Smooth muscle cell (in vitro differentiated cells): ENCODE measurements around the gene BAIAP2L1. TPM values are rescaled to one million over a fixed set of nuclear protein-coding genes. Genes with fewer than 3 reads are reported as not detected.
A peak's percentile ranks its signal among the peaks of the same experiment; 100 is the strongest.
"Not testable (repeated sequence)": the region's sequence is repeated elsewhere in the genome, so short reads cannot be mapped to it uniquely, and the experiment has no call there.

Experiments used
- DNase-seq: peaks from one replicate; lab custom pipeline; 2025; ENCODE audit not compliant: unreplicated experiment; lab: John Stamatoyannopoulos, UW
- H2AFZ ChIP-seq: fragments of 200-600 bp; sonication (generic); 2 replicates; pipeline ENCODE4 v1.6.0; 2016; ENCODE audit warnings: antibody characterized with exemption, low read depth, mild to moderate bottlenecking
- H3F3A ChIP-seq: fragments of 200-600 bp; sonication (generic); 2 replicates; pipeline ENCODE4 v1.6.0; 2017; ENCODE audit warnings: antibody characterized with exemption, low read depth
- H3K27ac ChIP-seq: fragments of 200-600 bp; sonication (generic); 2 replicates; pipeline ENCODE4 v1.5.1; 2016; ENCODE audit warnings: low read depth, mild to moderate bottlenecking
- H3K27me3 ChIP-seq: fragments of 200-600 bp; sonication (generic); 2 replicates; pipeline ENCODE4 v1.6.1; 2016; ENCODE audit warnings: low read depth, mild to moderate bottlenecking
- H3K36me3 ChIP-seq: fragments of 200-600 bp; sonication (generic); 2 replicates; pipeline ENCODE4 v1.5.1; 2016; ENCODE audit warnings: low read depth
- H3K4me1 ChIP-seq: fragments of 200-600 bp; sonication (generic); 2 replicates; pipeline ENCODE4 v1.5.1; 2016; ENCODE audit warnings: low read depth
- H3K4me2 ChIP-seq: fragments of 200-600 bp; sonication (generic); 2 replicates; pipeline ENCODE4 v1.6.0; 2016; ENCODE audit warnings: mild to moderate bottlenecking
- H3K4me3 ChIP-seq: fragments of 200-600 bp; sonication (generic); 2 replicates; pipeline ENCODE4 v1.5.1; 2016; ENCODE audit warnings: mild to moderate bottlenecking
- H3K79me2 ChIP-seq: fragments of 200-600 bp; sonication (generic); 2 replicates; pipeline ENCODE4 v1.6.0; 2016; ENCODE audit warnings: low read depth, mild to moderate bottlenecking
- H3K9ac ChIP-seq: fragments of 200-600 bp; sonication (generic); 2 replicates; pipeline ENCODE4 v1.6.0; 2016; ENCODE audit warnings: low read depth
- H3K9me3 ChIP-seq: fragments of 200-600 bp; sonication (generic); replicated peaks from 2 replicates; pipeline ENCODE4 v1.5.1; 2016; ENCODE audit warnings: low read depth
- H4K20me1 ChIP-seq: fragments of 200-600 bp; sonication (generic); 2 replicates; pipeline ENCODE4 v1.6.0; 2016; ENCODE audit warnings: low read depth
- WGBS: methylation state at CpG from one replicate; pipeline ENCODE4 v1.1.7; 2016; ENCODE audit warnings: low lambda C conversion rate; 5-methylcytosine and 5-hydroxymethylcytosine counted together
- polyA plus RNA-seq: library from polyadenylated mRNA; unstranded; fragments of >200 nt; fragmentation: Nextera tagmentation; extraction: Ambion mirVana; gene quantifications from 2 replicates; pipeline ENCODE4 v1.2.1, GENCODE V29; 2016
- total RNA-seq: library from RNA; depleted of rRNA; stranded (reverse); fragments of >200 nt; gene quantifications from 2 replicates; pipeline ENCODE4 v1.2.3, GENCODE V29; 2014
- TF ChIP-seq, protein P1 (sequence below): fragments of 200-600 bp; sonication (generic); IDR thresholded peaks from 2 replicates; pipeline ENCODE4 v1.5.1; 2017; ENCODE audit warnings: borderline replicate concordance, mild to moderate bottlenecking, antibody characterized with exemption; ENCODE audit not compliant: insufficient read depth, poor library complexity, severe bottlenecking

The BAIAP2L1 gene
- total and polyA plus RNA-seq, 2 experiments from 2014 or later = 45.0 to 55.1 TPM

DNA sequence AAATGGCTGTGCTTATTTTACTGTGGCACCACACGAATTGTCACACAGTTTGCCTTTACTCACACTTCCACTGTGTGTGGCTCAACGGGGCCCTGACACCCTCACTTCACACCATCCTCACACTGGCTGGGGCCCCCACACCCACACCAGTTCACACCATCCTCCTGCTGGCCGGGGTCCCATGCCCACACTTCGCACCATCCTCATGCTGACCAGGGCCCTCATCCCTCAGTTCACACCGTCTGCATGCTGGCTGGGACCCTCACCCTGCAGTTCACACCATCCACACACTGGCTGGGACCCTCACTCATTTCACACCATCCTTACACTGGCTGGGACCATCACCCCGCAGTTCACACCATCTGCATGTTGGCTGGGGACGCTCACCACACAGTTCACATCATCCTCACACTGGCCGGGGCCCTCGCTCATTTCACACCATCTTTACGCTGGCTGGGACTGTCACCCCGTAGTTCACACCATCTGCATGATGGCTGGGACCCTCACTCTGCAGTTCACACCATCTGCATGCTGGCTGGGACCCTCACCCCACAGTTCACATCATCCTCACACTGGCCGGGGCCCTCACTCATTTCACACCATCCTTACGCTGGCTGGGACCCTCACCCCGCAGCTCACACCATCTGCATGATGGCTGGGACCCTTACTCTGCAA lies 83.4 kb downstream of the BAIAP2L1 start:
- H3K27me3 ChIP-seq = no peaks in the 10 kb centered on the region
- DNase-seq = no peak
- H3K4me2 ChIP-seq = no peak overlapping the region
- peaks cover 4% of the 10 kb centered on the region for H3K36me3 ChIP-seq
- H3K27ac ChIP-seq = no peak overlapping the region
- H3F3A ChIP-seq = peaks cover 10% of the 10 kb centered on the region
- H3K9ac ChIP-seq = no peak overlapping the region
- no peaks in the 10 kb centered on the region for H3K9me3 ChIP-seq
- TF ChIP-seq, protein P1, sequence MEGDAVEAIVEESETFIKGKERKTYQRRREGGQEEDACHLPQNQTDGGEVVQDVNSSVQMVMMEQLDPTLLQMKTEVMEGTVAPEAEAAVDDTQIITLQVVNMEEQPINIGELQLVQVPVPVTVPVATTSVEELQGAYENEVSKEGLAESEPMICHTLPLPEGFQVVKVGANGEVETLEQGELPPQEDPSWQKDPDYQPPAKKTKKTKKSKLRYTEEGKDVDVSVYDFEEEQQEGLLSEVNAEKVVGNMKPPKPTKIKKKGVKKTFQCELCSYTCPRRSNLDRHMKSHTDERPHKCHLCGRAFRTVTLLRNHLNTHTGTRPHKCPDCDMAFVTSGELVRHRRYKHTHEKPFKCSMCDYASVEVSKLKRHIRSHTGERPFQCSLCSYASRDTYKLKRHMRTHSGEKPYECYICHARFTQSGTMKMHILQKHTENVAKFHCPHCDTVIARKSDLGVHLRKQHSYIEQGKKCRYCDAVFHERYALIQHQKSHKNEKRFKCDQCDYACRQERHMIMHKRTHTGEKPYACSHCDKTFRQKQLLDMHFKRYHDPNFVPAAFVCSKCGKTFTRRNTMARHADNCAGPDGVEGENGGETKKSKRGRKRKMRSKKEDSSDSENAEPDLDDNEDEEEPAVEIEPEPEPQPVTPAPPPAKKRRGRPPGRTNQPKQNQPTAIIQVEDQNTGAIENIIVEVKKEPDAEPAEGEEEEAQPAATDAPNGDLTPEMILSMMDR = no peak
- WGBS = 98% methylated on average over 14 of the region's 14 CpGs
- H2AFZ ChIP-seq = no peak overlapping the region
- H3K4me3 ChIP-seq = no peak overlapping the region
- peaks cover 28% of the 10 kb centered on the region for H3K79me2 ChIP-seq
- H3K4me1 ChIP-seq = no peaks in the 10 kb centered on the region
- peaks cover 63% of the 10 kb centered on the region for H4K20me1 ChIP-seq

DNA sequence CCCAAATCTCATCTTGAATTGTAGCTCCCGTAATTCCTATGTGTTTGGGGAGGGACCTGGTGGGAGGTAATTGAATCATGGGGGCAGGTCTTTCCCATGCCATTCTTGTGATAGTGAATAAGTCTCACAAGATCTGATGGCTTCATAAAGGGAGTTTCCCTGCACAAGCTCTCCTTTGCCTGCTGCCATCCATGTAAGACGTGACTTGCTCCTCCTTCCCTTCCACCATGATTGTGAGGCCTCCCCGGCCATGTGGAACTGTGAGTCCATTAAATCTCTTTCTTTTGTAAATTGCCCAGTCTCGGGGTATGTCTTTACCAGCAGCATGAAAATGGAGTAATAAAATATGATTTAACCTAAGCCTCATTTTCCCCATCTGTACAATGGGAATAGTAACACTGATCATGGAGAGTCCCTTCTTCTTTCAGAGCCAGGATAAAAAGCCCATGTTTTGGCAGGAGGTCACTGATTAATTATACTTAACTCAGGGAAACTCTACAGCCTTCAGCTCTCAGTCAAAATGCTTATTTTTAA lies 84.8 kb downstream of the BAIAP2L1 start:
- H3F3A ChIP-seq = peaks cover 10% of the 10 kb centered on the region
- not testable (repeated sequence) for H3K9ac ChIP-seq, H3K4me2 ChIP-seq, H3K9me3 ChIP-seq, H3K4me3 ChIP-seq, H3K4me1 ChIP-seq, H3K27me3 ChIP-seq, DNase-seq, H3K27ac ChIP-seq, H3K36me3 ChIP-seq, H2AFZ ChIP-seq
- H3K79me2 ChIP-seq = peaks cover 15% of the 10 kb centered on the region
- H4K20me1 ChIP-seq = peaks cover 54% of the 10 kb centered on the region
- 96% methylated on average over 4 of the region's 4 CpGs for WGBS

DNA sequence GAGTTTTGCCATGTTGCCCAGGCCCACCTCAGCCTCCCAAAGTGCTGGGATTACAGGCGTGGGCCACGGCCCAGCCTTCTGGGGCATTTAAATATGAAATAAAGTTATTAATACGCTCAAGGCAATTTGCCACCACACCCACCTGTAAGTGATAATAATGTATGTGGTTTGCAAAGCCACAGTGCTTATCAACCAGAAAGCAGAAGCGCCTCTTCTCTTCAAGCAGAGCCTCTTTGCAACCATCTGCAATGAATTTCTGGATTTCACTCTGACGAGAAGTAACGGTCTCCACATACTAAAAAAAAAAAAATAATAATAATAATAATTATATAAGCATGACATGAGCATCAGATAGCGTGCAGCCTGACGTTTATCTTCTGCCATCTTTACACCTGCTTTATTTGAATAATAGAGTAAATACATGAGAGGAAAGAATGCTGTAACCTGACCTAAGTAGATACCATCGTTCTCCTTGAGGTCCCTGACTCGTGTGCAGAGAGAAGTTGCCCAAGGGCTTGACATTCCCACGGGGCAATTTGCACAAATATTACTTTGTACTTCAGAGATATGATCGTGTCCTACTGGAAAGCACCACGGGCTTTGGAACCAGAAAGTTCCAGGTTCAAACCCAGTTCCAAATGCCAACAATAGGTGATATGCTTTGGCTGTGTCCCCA lies 85.4 kb downstream of the BAIAP2L1 start:
- H4K20me1 ChIP-seq = peaks cover 48% of the 10 kb centered on the region
- no peak overlapping the region for H2AFZ ChIP-seq
- no peaks in the 10 kb centered on the region for H3K9me3 ChIP-seq
- H3K4me1 ChIP-seq = no peaks in the 10 kb centered on the region
- H3K79me2 ChIP-seq = peaks cover 9% of the 10 kb centered on the region
- peaks cover 10% of the 10 kb centered on the region for H3F3A ChIP-seq
- no peak overlapping the region for H3K4me3 ChIP-seq
- no peak overlapping the region for H3K4me2 ChIP-seq
- no peak for DNase-seq
- H3K36me3 ChIP-seq = peaks cover 4% of the 10 kb centered on the region
- H3K9ac ChIP-seq = no peak overlapping the region
- 78% methylated on average over 13 of the region's 13 CpGs for WGBS
- no peaks in the 10 kb centered on the region for H3K27me3 ChIP-seq
- H3K27ac ChIP-seq = no peak overlapping the region
- TF ChIP-seq, protein P1 = no peak

DNA sequence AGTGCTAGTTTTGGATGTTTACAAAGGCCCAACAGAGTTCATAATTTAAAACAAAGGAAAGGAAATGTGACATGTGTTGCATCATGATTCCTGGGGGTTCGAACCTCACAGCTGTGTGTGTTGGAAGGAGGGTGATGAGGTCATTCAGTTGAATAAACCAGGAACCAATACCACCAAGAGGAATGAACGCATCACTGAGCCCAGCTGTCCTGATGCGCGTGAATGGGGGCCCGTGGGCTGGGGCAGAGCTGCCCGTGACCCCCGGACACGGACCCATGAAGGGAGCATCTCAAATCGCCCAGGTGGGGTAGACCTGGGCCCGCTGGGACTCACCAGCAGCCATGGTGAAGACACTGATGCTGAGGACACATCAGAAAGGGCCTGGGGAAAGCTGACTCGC lies 86.4 kb downstream of the BAIAP2L1 start:
- no peak overlapping the region for H3K9ac ChIP-seq
- no peak for DNase-seq
- H3K27me3 ChIP-seq = no peaks in the 10 kb centered on the region
- peaks cover 8% of the 10 kb centered on the region for H3K79me2 ChIP-seq
- H3K27ac ChIP-seq = peak overlapping the region; percentile 72
- no peaks in the 10 kb centered on the region for H3K9me3 ChIP-seq
- H3F3A ChIP-seq = peaks cover 7% of the 10 kb centered on the region
- H3K4me2 ChIP-seq = no peak overlapping the region
- 94% methylated on average over 11 of the region's 11 CpGs for WGBS
- TF ChIP-seq, protein P1 = no peak
- no peaks in the 10 kb centered on the region for H3K4me1 ChIP-seq
- peaks cover 39% of the 10 kb centered on the region for H4K20me1 ChIP-seq
- H3K36me3 ChIP-seq = peaks cover 4% of the 10 kb centered on the region
- H2AFZ ChIP-seq = no peak overlapping the region
- H3K4me3 ChIP-seq = no peak overlapping the region
